Tibial nerve (tissue), 4 donors: ENCODE measurements around the gene ARMC9. TPM values are rescaled to one million over a fixed set of nuclear protein-coding genes. Genes with fewer than 3 reads are reported as not detected.

ENCODE experiments used
- DNase-seq, 2 donors: peaks; one replicate each; pipeline ENCODE4 v3.0.0-alpha.2; 2019; ENCODE audit warnings: low spot score in 2 of 2
- H3K27ac ChIP-seq, 4 donors: fragments of 200-600 bp; sonication (generic) in 3 of 4; one replicate each; pipeline ENCODE4 v1.5.1; 2017 to 2019; ENCODE audit warnings: mild to moderate bottlenecking in 1 of 4
- H3K27me3 ChIP-seq, 2 donors: fragments of 200-600 bp; sonication (generic) in 1 of 2; one replicate each; pipeline versions ENCODE4 v1.5.1 to v1.6.0; 2017 to 2019
- H3K36me3 ChIP-seq, 3 donors: fragments of 200-600 bp; sonication (generic); one replicate each; pipeline ENCODE4 v1.5.1; 2018 to 2019
- H3K4me1 ChIP-seq, 4 donors: fragments of 200-600 bp; sonication (generic) in 3 of 4; one replicate each; pipeline ENCODE4 v1.5.1; 2017 to 2019
- H3K4me3 ChIP-seq, 4 donors: fragments of 200-600 bp; sonication (generic) in 3 of 4; one replicate each; pipeline ENCODE4 v1.5.1; 2017 to 2019; ENCODE audit warnings: mild to moderate bottlenecking in 1 of 4, moderate library complexity in 1 of 4
- H3K9me3 ChIP-seq, 4 donors: fragments of 200-600 bp; sonication (generic) in 3 of 4; one replicate each; pipeline ENCODE4 v1.5.1; 2017 to 2019
- EP300 ChIP-seq, 2 donors: sonication (generic); formaldehyde crosslinking; IDR thresholded peaks; one replicate each; pipeline ENCODE4 v1.6.1; 2017; ENCODE audit warnings: antibody characterized with exemption in 2 of 2, mild to moderate bottlenecking in 1 of 2
- POLR2A ChIP-seq, 2 donors: fragments of 450-650 bp; IDR thresholded peaks; one replicate each; pipeline ENCODE4 v1.6.1; 2017; ENCODE audit warnings: antibody characterized with exemption in 2 of 2, mild to moderate bottlenecking in 2 of 2, moderate library complexity in 2 of 2
- WGBS, 2 donors: methylation state at CpG; one replicate each; pipeline ENCODE4 v1.1.5; 2018; 5-methylcytosine and 5-hydroxymethylcytosine counted together
- total RNA-seq, 4 donors: library from RNA; depleted of rRNA; stranded (reverse); fragments of >200 nt; gene quantifications; one replicate each; pipeline ENCODE4 v1.1.0, GENCODE V29; 2016
- TF ChIP-seq, protein P1 (sequence below), 5 experiments: fragments of 200-600 bp in 3 of 5; fragments of 450-650 bp in 2 of 5; sonication (generic) in 3 of 5; IDR thresholded peaks; one replicate each; pipeline ENCODE4 v1.5.1; 2016 to 2019; ENCODE audit warnings: antibody characterized with exemption in 5 of 5, mild to moderate bottlenecking in 3 of 5, moderate library complexity in 2 of 5

Gene ARMC9
- total RNA-seq, 4 donors from 2014 or later: 8.7 to 30.0 (median 18.6) TPM

DNA sequence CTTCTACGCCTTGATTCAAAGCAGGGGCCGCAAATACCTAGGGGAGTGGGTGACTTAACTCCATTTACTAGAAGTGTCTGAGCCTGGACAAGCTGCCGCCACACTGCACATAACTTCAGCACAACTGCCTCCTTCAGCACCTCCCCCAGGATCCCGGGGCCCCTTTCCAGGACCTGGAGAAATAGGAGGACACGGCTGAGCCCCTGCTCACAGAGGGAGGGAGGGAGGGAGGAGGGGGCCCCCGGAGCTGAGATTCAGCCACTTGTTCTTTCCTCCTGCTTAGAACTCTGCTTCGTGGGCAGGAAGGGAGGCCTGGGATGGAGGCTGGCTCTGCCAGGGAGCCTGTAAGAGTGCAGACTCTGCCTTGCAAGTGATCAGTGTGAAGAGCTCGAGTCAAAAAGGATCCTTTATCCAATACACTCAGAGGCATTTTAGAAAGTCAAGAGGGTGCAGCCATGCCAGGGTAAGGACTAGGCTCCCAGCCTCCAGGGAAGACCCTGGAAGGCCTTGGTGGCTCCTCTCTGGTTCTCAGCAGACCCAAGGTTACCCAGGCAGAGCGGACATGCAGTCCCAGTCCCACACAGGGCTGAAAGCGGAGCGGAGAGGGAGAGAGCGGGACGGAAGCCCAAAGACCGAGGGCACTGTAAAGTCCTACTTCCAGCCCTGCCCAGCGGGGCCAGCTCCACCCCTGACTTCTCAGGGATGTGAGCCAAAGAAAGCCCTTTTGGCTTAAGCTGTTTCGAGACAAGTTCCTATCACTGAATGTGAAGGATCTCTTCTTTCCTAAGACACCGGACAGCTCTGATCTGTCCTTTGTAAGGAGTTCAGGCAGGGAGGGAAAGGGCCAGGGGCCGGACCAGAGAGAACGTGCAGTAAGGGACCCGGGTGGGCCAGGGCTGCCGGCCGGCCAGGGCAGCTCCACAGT, 8.6 kb upstream of the ARMC9 start:
- Histone ChIP-seq H3K27me3 (no peaks in the 10 kb centered on the region), H3K4me1 (peaks cover 0 to 55% (median 17%) of the 10 kb centered on the region in 4 donors), H3K4me3 (peak overlapping the region; percentile 24 to 50 (median 34)), H3K27ac (peak overlapping the region; percentile 69 to 87 (median 80)), H3K36me3 (no peaks in the 10 kb centered on the region), H3K9me3 (no peaks in the 10 kb centered on the region)
- DNase-seq: peak in 1 of 2 donors; percentile 45
- no peak for TF ChIP-seq POLR2A (IDR thresholded peaks at IDR 0.05)
- TF ChIP-seq EP300 (IDR thresholded peaks at IDR 0.05): peak in 1 of 2 donors; percentile 8
- TF ChIP-seq, protein P1, sequence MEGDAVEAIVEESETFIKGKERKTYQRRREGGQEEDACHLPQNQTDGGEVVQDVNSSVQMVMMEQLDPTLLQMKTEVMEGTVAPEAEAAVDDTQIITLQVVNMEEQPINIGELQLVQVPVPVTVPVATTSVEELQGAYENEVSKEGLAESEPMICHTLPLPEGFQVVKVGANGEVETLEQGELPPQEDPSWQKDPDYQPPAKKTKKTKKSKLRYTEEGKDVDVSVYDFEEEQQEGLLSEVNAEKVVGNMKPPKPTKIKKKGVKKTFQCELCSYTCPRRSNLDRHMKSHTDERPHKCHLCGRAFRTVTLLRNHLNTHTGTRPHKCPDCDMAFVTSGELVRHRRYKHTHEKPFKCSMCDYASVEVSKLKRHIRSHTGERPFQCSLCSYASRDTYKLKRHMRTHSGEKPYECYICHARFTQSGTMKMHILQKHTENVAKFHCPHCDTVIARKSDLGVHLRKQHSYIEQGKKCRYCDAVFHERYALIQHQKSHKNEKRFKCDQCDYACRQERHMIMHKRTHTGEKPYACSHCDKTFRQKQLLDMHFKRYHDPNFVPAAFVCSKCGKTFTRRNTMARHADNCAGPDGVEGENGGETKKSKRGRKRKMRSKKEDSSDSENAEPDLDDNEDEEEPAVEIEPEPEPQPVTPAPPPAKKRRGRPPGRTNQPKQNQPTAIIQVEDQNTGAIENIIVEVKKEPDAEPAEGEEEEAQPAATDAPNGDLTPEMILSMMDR (IDR thresholded peaks at IDR 0.05): no peak
- 36 to 44% methylated on average over 22 of the region's 22 CpGs for WGBS, 2 donors

DNA sequence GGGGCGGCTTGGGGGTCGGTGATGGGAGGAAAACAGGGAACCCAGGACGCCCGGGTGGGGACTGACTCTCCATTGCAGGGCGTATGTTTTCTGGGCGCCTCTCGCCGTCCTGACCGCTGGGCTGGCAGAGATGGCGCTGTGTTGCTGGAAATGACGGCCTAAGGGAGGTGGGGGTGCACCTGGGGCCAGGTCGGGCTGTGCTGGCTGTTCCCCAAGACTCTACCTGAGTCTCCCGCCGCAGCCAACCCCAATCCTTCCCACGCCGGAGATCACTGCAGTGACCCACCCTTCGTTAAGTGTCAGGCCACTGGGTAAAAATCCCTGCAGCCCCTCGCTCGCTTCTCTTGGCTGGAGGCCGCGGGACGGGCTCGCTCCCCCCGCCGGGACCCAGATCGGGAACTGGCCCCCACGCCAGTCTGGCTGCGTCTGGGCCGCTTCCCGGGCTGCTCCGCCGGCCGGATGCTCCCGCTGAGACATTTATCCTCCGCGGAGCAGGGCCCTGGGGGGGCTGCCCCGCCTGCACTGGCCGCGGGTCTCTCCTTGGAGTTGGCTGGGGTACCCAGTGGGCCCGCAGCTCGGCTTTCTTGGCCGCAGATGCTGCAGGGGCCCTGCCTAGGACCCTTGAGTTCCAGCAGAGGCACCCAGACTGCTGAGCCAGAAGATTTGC, 7.8 kb upstream of the ARMC9 start:
- no peaks in the 10 kb centered on the region for H3K9me3 ChIP-seq
- H3K36me3 ChIP-seq: no peaks in the 10 kb centered on the region
- peak overlapping the region; percentile 69 to 87 (median 80) for H3K27ac ChIP-seq
- peak overlapping the region; percentile 24 to 50 (median 34) for H3K4me3 ChIP-seq
- no peak for DNase-seq
- TF ChIP-seq, protein P1 (IDR thresholded peaks at IDR 0.05): peak in 1 of 5 experiments; percentile 17
- TF ChIP-seq EP300 (IDR thresholded peaks at IDR 0.05) (peak in 1 of 2 donors; percentile 21), POLR2A (IDR thresholded peaks at IDR 0.05) (no peak)
- no peaks in the 10 kb centered on the region for H3K27me3 ChIP-seq
- H3K4me1 ChIP-seq: peaks cover 0 to 47% (median 15%) of the 10 kb centered on the region in 4 donors
- WGBS, 2 donors: 13 to 18% methylated on average over 35 to 37 of the region's 42 CpGs

DNA sequence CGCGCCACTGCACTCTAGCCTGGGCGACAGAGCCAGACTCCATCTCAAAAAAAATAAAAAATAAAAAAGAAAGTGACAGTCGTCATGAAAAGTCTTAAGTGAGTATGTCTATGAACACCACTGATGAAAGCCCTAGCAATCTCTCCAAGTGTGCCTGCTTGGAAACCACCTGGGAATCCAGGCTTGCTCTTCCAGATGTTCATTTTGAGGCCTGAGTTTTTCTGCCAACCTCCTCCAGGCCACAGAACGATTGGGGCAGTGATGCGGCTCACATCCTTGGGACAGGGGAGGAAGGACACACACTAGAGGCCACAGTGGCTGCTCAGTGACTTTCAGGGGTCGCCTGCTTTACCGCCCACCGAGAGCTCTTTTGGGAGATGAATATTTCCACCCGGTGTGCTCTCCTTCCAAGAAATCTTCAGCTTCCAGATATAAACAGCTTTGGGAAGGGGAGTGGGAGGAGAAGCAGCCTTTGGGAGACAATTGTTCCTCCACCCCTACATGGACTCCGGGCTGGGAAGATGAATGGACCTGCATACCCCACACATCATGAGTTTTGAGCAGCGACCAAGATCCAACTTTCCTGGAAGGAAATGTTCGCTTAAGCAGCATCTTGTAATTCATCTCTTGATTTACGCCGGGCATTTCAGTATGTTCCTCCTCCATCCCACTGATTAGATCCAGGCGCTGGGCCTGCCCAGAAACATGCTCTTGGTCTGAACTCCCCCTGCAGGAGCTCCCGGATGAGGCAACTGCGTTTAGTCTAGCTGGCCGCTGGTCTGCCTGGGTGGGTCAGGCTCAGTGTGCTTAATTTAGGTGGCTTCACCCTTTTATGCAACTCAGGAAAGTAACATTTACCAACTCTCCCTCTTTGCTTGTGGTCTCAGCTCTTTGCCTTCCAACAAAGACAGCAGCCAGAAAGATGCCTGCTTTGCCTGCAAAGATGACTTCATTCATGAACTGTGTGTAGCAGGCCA, 6.2 kb upstream of the ARMC9 start:
- 57 to 61% methylated on average over 19 of the region's 19 CpGs for WGBS, 2 donors
- DNase-seq: peak; percentile 71 to 84
- H3K27ac ChIP-seq: peak overlapping the region in 3 of 4 donors; percentile 76 to 87 (median 85)
- H3K4me3 ChIP-seq: no peak overlapping the region
- peaks cover 0 to 40% (median 13%) of the 10 kb centered on the region in 4 donors for H3K4me1 ChIP-seq
- no peaks in the 10 kb centered on the region for H3K9me3 ChIP-seq
- TF ChIP-seq, protein P1 (IDR thresholded peaks at IDR 0.05): peak; percentile 32 to 73 (median 54)
- TF ChIP-seq POLR2A (IDR thresholded peaks at IDR 0.05): no peak
- TF ChIP-seq EP300 (IDR thresholded peaks at IDR 0.05): peak in 1 of 2 donors; percentile 16
- H3K27me3 ChIP-seq: no peaks in the 10 kb centered on the region
- H3K36me3 ChIP-seq: no peaks in the 10 kb centered on the region

DNA sequence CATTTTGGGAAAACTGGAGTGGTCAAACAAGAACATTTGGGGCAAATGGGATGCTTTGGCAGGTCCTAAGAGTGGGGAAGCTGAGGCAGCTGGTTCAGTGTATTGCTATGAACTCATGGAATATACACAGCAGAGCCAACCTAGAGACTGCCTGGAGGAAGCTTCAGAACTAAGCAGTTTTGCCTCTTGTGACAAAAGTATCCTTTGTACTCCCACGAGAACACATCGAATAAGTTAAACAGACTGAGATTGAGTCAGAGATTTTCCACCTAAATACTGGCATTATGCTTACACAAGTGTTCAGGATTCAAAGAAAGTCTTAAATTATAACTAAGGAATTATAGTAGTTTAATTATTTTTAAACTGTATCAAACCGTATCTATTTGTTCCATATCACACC, 5.2 kb upstream of the ARMC9 start:
- no peak for DNase-seq
- TF ChIP-seq, protein P1 (IDR thresholded peaks at IDR 0.05): no peak
- TF ChIP-seq POLR2A (IDR thresholded peaks at IDR 0.05) (no peak), EP300 (IDR thresholded peaks at IDR 0.05) (no peak)
- Histone ChIP-seq H3K4me3 (no peak overlapping the region), H3K36me3 (no peaks in the 10 kb centered on the region), H3K4me1 (peaks cover 0 to 41% (median 13%) of the 10 kb centered on the region in 4 donors), H3K9me3 (no peaks in the 10 kb centered on the region), H3K27ac (no peak overlapping the region), H3K27me3 (no peaks in the 10 kb centered on the region)
- 43 to 69% methylated on average over 3 of the region's 3 CpGs for WGBS, 2 donors
